ENCODE measurements around the gene CCDC68. TPM values are rescaled to one million over a fixed set of nuclear protein-coding genes. Genes with fewer than 3 reads are reported as not detected.

Gene CCDC68
- total RNA-seq, 3 donors from 2014 or later, result 32.5 to 71.4 (median 54.3) TPM

DNA sequence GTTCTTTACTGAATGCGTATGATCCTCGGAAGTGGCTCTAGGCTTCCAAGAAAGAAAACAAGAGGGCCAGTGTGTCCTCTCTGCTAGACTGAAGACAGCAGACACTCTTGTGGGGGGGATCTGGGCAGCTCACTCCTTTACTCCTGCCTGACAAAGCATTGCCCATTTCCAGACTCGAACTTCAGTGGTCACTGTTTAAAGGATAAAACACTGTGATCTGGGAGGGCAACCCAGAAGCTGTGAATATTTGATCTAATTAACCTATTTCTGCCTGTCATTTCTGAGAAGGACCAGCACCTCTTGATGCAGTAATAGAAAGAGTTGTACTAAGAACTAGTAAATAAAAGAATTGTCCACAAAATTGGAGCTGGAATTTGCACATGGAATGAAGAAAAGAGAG lies 24.5 kb upstream of the CCDC68 start:
- TF ChIP-seq, protein P1, sequence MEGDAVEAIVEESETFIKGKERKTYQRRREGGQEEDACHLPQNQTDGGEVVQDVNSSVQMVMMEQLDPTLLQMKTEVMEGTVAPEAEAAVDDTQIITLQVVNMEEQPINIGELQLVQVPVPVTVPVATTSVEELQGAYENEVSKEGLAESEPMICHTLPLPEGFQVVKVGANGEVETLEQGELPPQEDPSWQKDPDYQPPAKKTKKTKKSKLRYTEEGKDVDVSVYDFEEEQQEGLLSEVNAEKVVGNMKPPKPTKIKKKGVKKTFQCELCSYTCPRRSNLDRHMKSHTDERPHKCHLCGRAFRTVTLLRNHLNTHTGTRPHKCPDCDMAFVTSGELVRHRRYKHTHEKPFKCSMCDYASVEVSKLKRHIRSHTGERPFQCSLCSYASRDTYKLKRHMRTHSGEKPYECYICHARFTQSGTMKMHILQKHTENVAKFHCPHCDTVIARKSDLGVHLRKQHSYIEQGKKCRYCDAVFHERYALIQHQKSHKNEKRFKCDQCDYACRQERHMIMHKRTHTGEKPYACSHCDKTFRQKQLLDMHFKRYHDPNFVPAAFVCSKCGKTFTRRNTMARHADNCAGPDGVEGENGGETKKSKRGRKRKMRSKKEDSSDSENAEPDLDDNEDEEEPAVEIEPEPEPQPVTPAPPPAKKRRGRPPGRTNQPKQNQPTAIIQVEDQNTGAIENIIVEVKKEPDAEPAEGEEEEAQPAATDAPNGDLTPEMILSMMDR (IDR thresholded peaks at IDR 0.05), result no peak
- no peak overlapping the region for H3K4me3 ChIP-seq
- intact Hi-C loops (cut with DNase I, micrococcal nuclease), result loop anchor here (5.0 to 10.0 kb wide), 2 partner anchors 299 to 306 kb away; no protein-coding TSS in a partner anchor
- H3K9me3 ChIP-seq, result no peaks in the 10 kb centered on the region
- no peaks in the 10 kb centered on the region for H3K4me1 ChIP-seq (ENCODE audit: low read depth)
- ATAC-seq (no peak), DNase-seq (no peak)
- H3K36me3 ChIP-seq (ENCODE audit: low read depth), result no peaks in the 10 kb centered on the region

- Histone ChIP-seq H3K4me1 (ENCODE audit: low read depth) (no peaks in the 10 kb centered on the region), H3K36me3 (ENCODE audit: low read depth) (no peaks in the 10 kb centered on the region), H3K9me3 (no peaks in the 10 kb centered on the region), H3K4me3 (no peak overlapping the region)
- TF ChIP-seq, protein P1 (IDR thresholded peaks at IDR 0.05), result peak; percentile 11
- intact Hi-C loops (cut with DNase I, micrococcal nuclease), result loop anchor here (5.0 to 10.0 kb wide), 2 partner anchors 298 to 306 kb away; no protein-coding TSS in a partner anchor
- DNase-seq (no peak), ATAC-seq (peak; percentile 80)
Measured at GRCh38 chr18:54983041-54983686, 23.9 kb upstream of the CCDC68 start.

- no peak overlapping the region for H3K4me3 ChIP-seq
- TF ChIP-seq, protein P1 (IDR thresholded peaks at IDR 0.05), result no peak
- intact Hi-C loops (cut with DNase I, micrococcal nuclease), result loop anchor here (5.0 to 10.0 kb wide), 2 partner anchors 296 to 304 kb away; no protein-coding TSS in a partner anchor
- no peaks in the 10 kb centered on the region for H3K36me3 ChIP-seq (ENCODE audit: low read depth)
- no peaks in the 10 kb centered on the region for H3K9me3 ChIP-seq
- H3K4me1 ChIP-seq (ENCODE audit: low read depth), result no peaks in the 10 kb centered on the region
- no peak for DNase-seq
- ATAC-seq, result no peak
Measured at GRCh38 chr18:54981076-54981475, 21.8 kb upstream of the CCDC68 start.

GRCh38 chr18:54975598-54975997 lies 16.3 kb upstream of the CCDC68 start:
- intact Hi-C loops (cut with DNase I, micrococcal nuclease), result no loop called here
- H3K36me3 ChIP-seq (ENCODE audit: low read depth), result no peaks in the 10 kb centered on the region
- no peak for DNase-seq
- TF ChIP-seq, protein P1 (IDR thresholded peaks at IDR 0.05), result no peak
- no peak for ATAC-seq
- H3K4me1 ChIP-seq (ENCODE audit: low read depth), result no peaks in the 10 kb centered on the region
- H3K4me3 ChIP-seq, result no peak overlapping the region
- H3K9me3 ChIP-seq, result no peaks in the 10 kb centered on the region

DNA sequence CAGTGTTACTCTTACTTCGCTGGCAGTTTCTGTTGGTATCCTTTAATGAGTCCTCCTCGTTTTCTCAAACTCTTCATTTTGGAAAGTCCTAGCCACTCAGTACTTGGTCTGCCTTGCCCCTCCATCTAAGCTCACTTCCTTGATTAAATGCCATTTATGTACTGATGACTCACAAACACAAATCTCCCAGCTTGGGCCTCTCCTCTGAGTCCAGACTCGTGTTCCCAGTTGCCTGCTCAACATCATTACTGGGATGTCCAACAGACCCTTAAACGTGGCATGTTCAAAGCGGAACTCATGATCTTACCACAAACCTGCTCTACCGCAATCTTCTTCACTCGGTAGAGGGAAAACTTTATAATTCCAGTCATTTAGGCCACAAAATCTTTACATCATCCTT lies 13.8 kb upstream of the CCDC68 start:
- Histone ChIP-seq H3K36me3 (ENCODE audit: low read depth) (no peaks in the 10 kb centered on the region), H3K4me1 (ENCODE audit: low read depth) (no peaks in the 10 kb centered on the region), H3K4me3 (no peak overlapping the region), H3K9me3 (no peaks in the 10 kb centered on the region)
- TF ChIP-seq, protein P1 (IDR thresholded peaks at IDR 0.05), result no peak
- intact Hi-C loops (cut with DNase I, micrococcal nuclease), result no loop called here
- ATAC-seq, result no peak
- DNase-seq, result no peak

Data from mucosa of descending colon (tissue), 3 donors.